Globus pallidus (tissue), 1 donor: Measurements from ENCODE around the gene LRRC8C.

ENCODE experiments used
- DNase-seq: peaks from one replicate; pipeline ENCODE4 v3.0.0-alpha.2; 2015; ENCODE audit warnings: low spot score

The LRRC8C gene

GRCh38 chr1:89671775-89672488 is 39.0 kb downstream of the LRRC8C start:
- no peak for DNase-seq

- DNase-seq: no peak
Measured at GRCh38 chr1:89672489-89673183, 39.7 kb downstream of the LRRC8C start.

GRCh38 chr1:89673251-89673650 is 40.3 kb downstream of the LRRC8C start:
- no peak for DNase-seq

GRCh38 chr1:89675677-89676076 is 42.8 kb downstream of the LRRC8C start:
- no peak for DNase-seq

- no peak for DNase-seq
Measured at GRCh38 chr1:89681045-89681729, 48.3 kb downstream of the LRRC8C start.

- no peak for DNase-seq
Measured at GRCh38 chr1:89682611-89683010, 49.7 kb downstream of the LRRC8C start.

- DNase-seq: no peak
Measured at GRCh38 chr1:89685461-89685860, 52.5 kb downstream of the LRRC8C start.

GRCh38 chr1:89686520-89686919 is 53.6 kb downstream of the LRRC8C start:
- DNase-seq: no peak

- DNase-seq: no peak
Measured at GRCh38 chr1:89687254-89687653, 54.3 kb downstream of the LRRC8C start.

GRCh38 chr1:89688607-89689006 is 55.7 kb downstream of the LRRC8C start:
- no peak for DNase-seq

- DNase-seq: no peak
Measured at GRCh38 chr1:89689234-89689633, 56.3 kb downstream of the LRRC8C start.

GRCh38 chr1:89690595-89690994 is 57.7 kb downstream of the LRRC8C start:
- no peak for DNase-seq

GRCh38 chr1:89692601-89693521 is 59.9 kb downstream of the LRRC8C start:
- DNase-seq: peak; percentile 46

GRCh38 chr1:89695847-89696246 is 62.9 kb downstream of the LRRC8C start:
- no peak for DNase-seq

- DNase-seq: no peak
Measured at GRCh38 chr1:89697383-89697782, 64.5 kb downstream of the LRRC8C start.

GRCh38 chr1:89698020-89698560 is 65.2 kb downstream of the LRRC8C start:
- DNase-seq: no peak

GRCh38 chr1:89698624-89699023 is 65.7 kb downstream of the LRRC8C start:
- no peak for DNase-seq

GRCh38 chr1:89699451-89699986 is 66.6 kb downstream of the LRRC8C start:
- no peak for DNase-seq

- no peak for DNase-seq
Measured at GRCh38 chr1:89701746-89702241, 68.9 kb downstream of the LRRC8C start.

- DNase-seq: no peak
Measured at GRCh38 chr1:89702520-89703045, 69.7 kb downstream of the LRRC8C start.

- no peak for DNase-seq
Measured at GRCh38 chr1:89703469-89703868, 70.5 kb downstream of the LRRC8C start.
